Bronchial epithelial cell (primary cell): Measurements from ENCODE around the gene ATF7IP. TPM values are rescaled to one million over a fixed set of nuclear protein-coding genes. Genes with fewer than 3 reads are reported as not detected.

Experiments
- DNase-seq: peaks from one replicate; pipeline ENCODE4 v3.0.0-alpha.2; 2010; ENCODE audit warnings: low read depth
- FAIRE-seq: peaks from 2 replicates; lab custom pipeline; 2011; peaks lifted over from hg19 to GRCh38; lab: Jason Lieb, UNC
- H3K27me3 ChIP-seq: 2 replicates; pipeline ENCODE4 v1.5.1; 2011; ENCODE audit warnings: low read length; ENCODE audit not compliant: control insufficient read depth, insufficient read depth
- H3K36me3 ChIP-seq: 2 replicates; pipeline ENCODE4 v1.5.1; 2011; ENCODE audit warnings: low read length; ENCODE audit not compliant: control insufficient read depth, insufficient read depth
- H3K4me3 ChIP-seq: 2 replicates; pipeline ENCODE4 v1.5.1; 2011; ENCODE audit warnings: mild to moderate bottlenecking, low read depth, low read length, control low read depth
- total RNA-seq: library from RNA; depleted of rRNA; stranded (reverse); fragments of >200 nt; gene quantifications from 2 replicates; pipeline ENCODE4 v1.2.1, GENCODE V29; 2014
- TF ChIP-seq, protein P1 (sequence below): IDR thresholded peaks from 2 replicates; pipeline ENCODE4 v1.5.1; 2011; ENCODE audit warnings: mild to moderate bottlenecking, moderate library complexity, low read length, control low read depth, inconsistent platforms; ENCODE audit not compliant: insufficient read depth, severe bottlenecking

ATF7IP gene
- total RNA-seq, 1 donor from 2014 or later: 22.4 TPM

GRCh38 chr12:14545144-14546124 lies 180.0 kb downstream of the ATF7IP start:
- H3K4me3 ChIP-seq: no peak overlapping the region
- H3K36me3 ChIP-seq: no peaks in the 10 kb centered on the region
- TF ChIP-seq, protein P1, sequence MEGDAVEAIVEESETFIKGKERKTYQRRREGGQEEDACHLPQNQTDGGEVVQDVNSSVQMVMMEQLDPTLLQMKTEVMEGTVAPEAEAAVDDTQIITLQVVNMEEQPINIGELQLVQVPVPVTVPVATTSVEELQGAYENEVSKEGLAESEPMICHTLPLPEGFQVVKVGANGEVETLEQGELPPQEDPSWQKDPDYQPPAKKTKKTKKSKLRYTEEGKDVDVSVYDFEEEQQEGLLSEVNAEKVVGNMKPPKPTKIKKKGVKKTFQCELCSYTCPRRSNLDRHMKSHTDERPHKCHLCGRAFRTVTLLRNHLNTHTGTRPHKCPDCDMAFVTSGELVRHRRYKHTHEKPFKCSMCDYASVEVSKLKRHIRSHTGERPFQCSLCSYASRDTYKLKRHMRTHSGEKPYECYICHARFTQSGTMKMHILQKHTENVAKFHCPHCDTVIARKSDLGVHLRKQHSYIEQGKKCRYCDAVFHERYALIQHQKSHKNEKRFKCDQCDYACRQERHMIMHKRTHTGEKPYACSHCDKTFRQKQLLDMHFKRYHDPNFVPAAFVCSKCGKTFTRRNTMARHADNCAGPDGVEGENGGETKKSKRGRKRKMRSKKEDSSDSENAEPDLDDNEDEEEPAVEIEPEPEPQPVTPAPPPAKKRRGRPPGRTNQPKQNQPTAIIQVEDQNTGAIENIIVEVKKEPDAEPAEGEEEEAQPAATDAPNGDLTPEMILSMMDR: no peak
- peaks cover 2% of the 10 kb centered on the region for H3K27me3 ChIP-seq
- no peak for DNase-seq
- FAIRE-seq: no peak

DNA sequence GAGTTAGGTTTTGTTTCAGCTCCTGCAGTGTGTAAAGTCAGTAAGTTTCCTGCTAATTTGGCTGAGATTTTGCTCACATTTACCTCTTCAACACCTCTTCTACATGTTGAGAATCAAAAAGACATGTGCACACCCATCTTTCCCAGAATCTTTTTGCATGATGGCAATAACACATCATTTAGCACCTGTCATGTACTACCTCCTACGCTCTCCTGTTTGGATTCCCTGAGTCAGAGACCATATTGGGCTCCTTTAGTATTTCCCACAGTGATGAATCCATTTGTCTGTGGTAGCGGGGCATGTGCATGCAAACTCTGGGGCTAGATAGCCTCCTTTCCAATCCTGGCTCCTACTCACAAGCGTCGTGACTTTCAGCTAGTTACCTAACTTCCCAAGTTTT lies 182.1 kb downstream of the ATF7IP start:
- FAIRE-seq: no peak
- Histone ChIP-seq H3K36me3 (no peaks in the 10 kb centered on the region), H3K27me3 (peaks cover 2% of the 10 kb centered on the region), H3K4me3 (no peak overlapping the region)
- TF ChIP-seq, protein P1: no peak
- DNase-seq: no peak

DNA sequence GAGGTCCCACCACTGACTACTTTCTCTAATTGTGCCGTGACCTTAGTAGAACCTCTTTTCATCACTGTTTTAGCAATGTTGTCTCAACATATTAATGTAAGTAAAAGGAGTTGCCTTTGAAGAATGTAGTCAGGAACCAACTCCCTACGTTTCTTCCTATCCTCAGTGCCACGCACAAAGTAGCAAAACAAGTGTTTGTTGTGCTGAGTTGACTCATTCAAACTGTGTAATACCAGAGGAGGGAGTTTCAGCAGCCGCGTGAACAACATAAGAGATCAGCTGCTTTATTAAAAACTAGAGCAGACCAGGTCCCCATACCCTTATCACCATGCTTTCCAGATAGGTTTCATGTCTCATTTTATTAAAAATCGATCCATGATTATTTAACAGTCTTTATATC lies 183.1 kb downstream of the ATF7IP start:
- TF ChIP-seq, protein P1: no peak
- Histone ChIP-seq H3K27me3 (peaks cover 2% of the 10 kb centered on the region), H3K4me3 (no peak overlapping the region), H3K36me3 (no peaks in the 10 kb centered on the region)
- FAIRE-seq (no peak), DNase-seq (no peak)

Other genes starting within 250 kb of the ATF7IP start
- gene PLBD1, start 202.2 kb downstream of the ATF7IP start, total RNA-seq: 1.1 and 5.4 TPM in 2 replicates